K562 (cell line): Measurements from ENCODE around the gene NHLRC2. TPM values are rescaled to one million over a fixed set of nuclear protein-coding genes. Genes with fewer than 3 reads are reported as not detected.

Experiments used
- ATAC-seq: fragments of 200-7000 bp; cut with Tn5 transposase; 3 replicates; pipeline ENCODE4 v1.9.1; 2020; ENCODE audit warnings: moderate library complexity
- BruUV-seq: library from RNA; stranded (reverse); fragments of 400-500 nt; replicated peaks from 2 replicates; lab custom pipeline; 2021; lab: Mats Ljungman, UMichigan
- CTCF ChIA-PET: fragments of 300-600 bp; formaldehyde crosslinking; extraction: SDS; loops from one replicate; lab custom pipeline; 2021; ENCODE audit warnings: low intra/inter-chr PET ratio; lab: Yijun Ruan, JAX
- POLR2A ChIA-PET: fragments of 300-600, 350-650 bp; sonication (Branson Sonifier 250); formaldehyde crosslinking; extraction: SDS; loops from one replicate; lab custom pipeline; 2021; ENCODE audit warnings: antibody characterized with exemption, inconsistent platforms; lab: Yijun Ruan, JAX
- DNase-seq, 4 experiments: peaks; one replicate each; pipeline versions ENCODE4 v3.0.0 to v3.0.0-alpha.2; 2011 to 2018; ENCODE audit warnings: low spot score in 3 of 4, mixed read lengths in 3 of 4; ENCODE audit errors: extremely low read depth in 1 of 4
- FAIRE-seq: peaks from 2 replicates; lab custom pipeline; 2011; peaks lifted over from hg19 to GRCh38; lab: Jason Lieb, UNC
- H2AFZ ChIP-seq: 2 replicates; pipeline ENCODE4 v1.6.0; 2011; ENCODE audit warnings: low read depth, low read length, control low read depth, inconsistent platforms
- H3K27ac ChIP-seq: fragments of 200-600 bp; 3 replicates; pipeline ENCODE4 v1.8.0; 2011; ENCODE audit warnings: low read depth, mild to moderate bottlenecking, control low read depth, inconsistent platforms, low read length, moderate library complexity, mixed read lengths; ENCODE audit errors: extremely low read depth
- H3K27me3 ChIP-seq, 2 experiments: fragments of 300-600 bp in 1 of 2; 2 replicates in 1 of 2; 3 replicates in 1 of 2; pipeline versions ENCODE4 v1.6.0 to v1.8.0; 2011; ENCODE audit warnings: inconsistent platforms in 2 of 2, low read length in 2 of 2, mild to moderate bottlenecking in 1 of 2, mixed read lengths in 1 of 2, moderate library complexity in 1 of 2; ENCODE audit not compliant: control insufficient read depth in 2 of 2, insufficient read depth in 2 of 2
- H3K36me3 ChIP-seq: fragments of 300-600 bp; 3 replicates; pipeline ENCODE4 v1.8.0; 2011; ENCODE audit warnings: mild to moderate bottlenecking, low read length, inconsistent platforms; ENCODE audit not compliant: control insufficient read depth, insufficient read depth
- H3K4me1 ChIP-seq, 2 experiments: fragments of 200-600 bp in 1 of 2; replicated peaks in 1 of 2; 2 replicates in 1 of 2; 3 replicates in 1 of 2; pipeline versions ENCODE4 v1.5.1 to v1.8.0; 2011; ENCODE audit warnings: inconsistent platforms in 2 of 2, low read length in 2 of 2, mild to moderate bottlenecking in 1 of 2, mixed read lengths in 1 of 2, moderate library complexity in 1 of 2; ENCODE audit not compliant: control insufficient read depth in 2 of 2, insufficient read depth in 2 of 2
- H3K4me2 ChIP-seq: 2 replicates; pipeline ENCODE4 v1.6.1; 2011; ENCODE audit warnings: low read length, control low read depth, inconsistent platforms, mixed read lengths; ENCODE audit not compliant: insufficient read depth
- H3K4me3 ChIP-seq: fragments of 200-600 bp; sonication (generic), shearing (Covaris generic); 2 replicates; pipeline ENCODE4 v1.5.1; 2016; ENCODE audit warnings: control low read depth, inconsistent platforms
- H3K79me2 ChIP-seq: fragments of 200-600 bp; 3 replicates; pipeline ENCODE4 v1.8.0; 2011; ENCODE audit warnings: low read length, inconsistent platforms; ENCODE audit not compliant: control insufficient read depth, insufficient read depth
- H3K9ac ChIP-seq, 2 experiments: 2 replicates each; pipeline versions ENCODE4 v1.6.0 to v1.6.1; 2011; ENCODE audit warnings: low read depth in 2 of 2, low read length in 2 of 2, control low read depth in 1 of 2, inconsistent platforms in 1 of 2, mild to moderate bottlenecking in 1 of 2, mixed read lengths in 1 of 2; ENCODE audit not compliant: insufficient read depth in 1 of 2
- H3K9me1 ChIP-seq: one replicate; pipeline ENCODE4 v1.6.0; 2011; ENCODE audit warnings: inconsistent platforms, mild to moderate bottlenecking, low read length, moderate library complexity; ENCODE audit not compliant: control insufficient read depth, insufficient read depth
- H3K9me3 ChIP-seq: replicated peaks from 2 replicates; pipeline ENCODE4 v1.5.1; 2011; ENCODE audit warnings: low read depth, low read length, inconsistent platforms; ENCODE audit not compliant: control insufficient read depth, insufficient read depth
- H4K20me1 ChIP-seq: replicated peaks from 2 replicates; pipeline ENCODE4 v1.6.1; 2011; ENCODE audit warnings: low read length, inconsistent platforms, mixed read lengths; ENCODE audit not compliant: control insufficient read depth, insufficient read depth
- CEBPZ ChIP-seq: fragments of 150-350 bp; IDR thresholded peaks from 2 replicates; pipeline ENCODE4 v1.6.1; 2014; ENCODE audit warnings: low read depth, mild to moderate bottlenecking, low read length, borderline replicate concordance
- EWSR1 ChIP-seq: fragments of 450-650 bp; IDR thresholded peaks from 2 replicates; pipeline ENCODE4 v1.6.1; 2018; ENCODE audit warnings: borderline replicate concordance, mild to moderate bottlenecking, low read depth, moderate library complexity; ENCODE audit not compliant: partially characterized antibody
- GTF2F1 ChIP-seq: IDR thresholded peaks from 2 replicates; pipeline ENCODE4 v1.6.1; 2011; ENCODE audit warnings: low read depth, low read length, improper control_type of control experiment
- NEUROD1 ChIP-seq: fragments of 150-350 bp; IDR thresholded peaks from 2 replicates; pipeline ENCODE4 v1.6.1; 2014; ENCODE audit warnings: borderline replicate concordance, low read length, low read depth; ENCODE audit not compliant: partially characterized antibody
- ZNF3 ChIP-seq: fragments of 250-450 bp; sonication (Bioruptor Pico); IDR thresholded peaks from 2 replicates; pipeline ENCODE4 v1.5.0; 2021; ENCODE audit warnings: mild to moderate bottlenecking, moderate library complexity
- ZNF445 ChIP-seq: fragments of 250-450 bp; sonication (Bioruptor Pico); IDR thresholded peaks from 2 replicates; pipeline ENCODE4 v1.4.0; 2020; ENCODE audit warnings: low read depth, mild to moderate bottlenecking, moderate library complexity
- ZNF518B ChIP-seq: fragments of 250-450 bp; sonication (Bioruptor Pico); IDR thresholded peaks from 2 replicates; pipeline ENCODE4 v1.5.0; 2021; ENCODE audit warnings: mild to moderate bottlenecking, moderate library complexity
- ZNF75A ChIP-seq: fragments of 450-650 bp; formaldehyde crosslinking; IDR thresholded peaks from 2 replicates; pipeline ENCODE4 v1.4.0; 2020; ENCODE audit warnings: mild to moderate bottlenecking
- WGBS: fragments of 100-300 bp; shearing (Covaris generic); methylation state at CpG from one replicate; pipeline ENCODE4 v1.1.6; 2016; ENCODE audit warnings: low coverage, mixed read lengths; ENCODE audit not compliant: insufficient coverage; ENCODE audit errors: missing lambda C conversion rate; 5-methylcytosine and 5-hydroxymethylcytosine counted together
- in situ Hi-C: fragments of 300-500 bp; cut with MboI; formaldehyde crosslinking; loops from 4 replicates; pipeline ENCODE4 v1.15.0; 2018; ENCODE audit warnings: inconsistent platforms, mixed read lengths
- intact Hi-C: fragments of 100-400 bp; cut with micrococcal nuclease; formaldehyde crosslinking; loops from 2 replicates; pipeline ENCODE4 v1.14.2; 2022
- polyA plus RNA-seq, 8 experiments: library from polyadenylated mRNA; depleted of rRNA in 4 of 8; stranded (reverse) in 5 of 8; unstranded in 3 of 8; fragments of >200 nt; fragmentation: Nextera tagmentation in 2 of 8; fragmentation: Illumina TruSeq in 1 of 8; extraction: Ambion mirVana in 2 of 8; extraction: Trizol in 1 of 8; gene quantifications; 2 replicates each; pipeline versions ENCODE4 v1.2.1 to v1.2.3, GENCODE V29; 2011 to 2014; ENCODE audit warnings: inconsistent platforms in 1 of 8, missing spikeins in 1 of 8
- total RNA-seq, 7 experiments: library from RNA; depleted of rRNA in 6 of 7; stranded (reverse); fragments of >200 nt in 6 of 7; fragmentation: Illumina TruSeq in 2 of 7; extraction: Trizol in 2 of 7; gene quantifications; 2 replicates each; pipeline versions ENCODE4 v1.2.1 to v1.2.3, GENCODE V29; 2011 to 2021; ENCODE audit warnings: low replicate concordance in 1 of 7
- TF ChIP-seq, protein P1 (sequence below): fragments of 250-450 bp; sonication (Bioruptor Pico); IDR thresholded peaks from 2 replicates; pipeline ENCODE4 v1.5.0; 2021

Gene NHLRC2
- total and polyA plus RNA-seq, 9 of the 15 experiments (the other 6 are each of a cell fraction or from before 2014, with no cell fraction given) = 1.5 to 22.4 (median 10.3) TPM

DNA sequence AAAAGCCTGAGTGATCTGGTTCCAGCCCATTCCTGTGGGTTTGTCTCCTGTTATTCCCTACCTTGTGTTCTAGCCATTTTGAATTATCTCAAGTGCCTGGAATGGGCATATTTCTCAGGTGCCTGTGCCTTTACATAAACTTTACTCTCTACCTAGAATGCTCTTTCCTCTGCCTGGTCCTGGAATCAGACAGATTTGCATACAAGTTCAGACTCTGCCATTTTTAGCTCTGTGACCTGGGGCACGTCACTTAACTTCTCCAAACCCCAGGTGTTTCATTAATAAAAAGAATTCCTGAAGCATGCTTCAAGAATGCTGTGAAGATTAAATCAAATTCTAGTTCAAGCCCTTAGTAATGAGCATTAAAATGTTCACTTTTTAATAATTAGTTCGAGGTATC, 8.4 kb upstream of the NHLRC2 start:
- H3K9me1 ChIP-seq = no peaks in the 10 kb centered on the region
- 82% methylated on average over 2 of the region's 2 CpGs for WGBS
- peaks cover 0 to 5% of the 10 kb centered on the region in 2 experiments; a peak in 2 of 5 replicates for H3K4me1 ChIP-seq
- H3K27ac ChIP-seq = no peak overlapping the region
- H2AFZ ChIP-seq = no peak overlapping the region
- FAIRE-seq (no peak), ATAC-seq (no peak), DNase-seq (no peak)
- H3K79me2 ChIP-seq = peaks cover 26% of the 10 kb centered on the region
- H3K36me3 ChIP-seq = peaks cover 59% of the 10 kb centered on the region
- in situ Hi-C loops (no loop called here), intact Hi-C loops (no loop called here)
- H3K4me2 ChIP-seq = no peak overlapping the region
- H3K4me3 ChIP-seq = no peak overlapping the region
- no peaks in the 10 kb centered on the region for H3K27me3 ChIP-seq
- ChIA-PET POLR2A (interaction anchor here (1.2 kb wide), 1 partner anchor 11 kb away, joined by 4 read pairs; no protein-coding TSS in a partner anchor), CTCF (no interaction called here)
- no peaks in the 10 kb centered on the region for H4K20me1 ChIP-seq
- no peaks in the 10 kb centered on the region for H3K9me3 ChIP-seq
- TF ChIP-seq GTF2F1 = no peak
- TF ChIP-seq CEBPZ = no peak
- no peak for TF ChIP-seq ZNF445 (CRISPR knock-in tag)
- TF ChIP-seq, protein P1, sequence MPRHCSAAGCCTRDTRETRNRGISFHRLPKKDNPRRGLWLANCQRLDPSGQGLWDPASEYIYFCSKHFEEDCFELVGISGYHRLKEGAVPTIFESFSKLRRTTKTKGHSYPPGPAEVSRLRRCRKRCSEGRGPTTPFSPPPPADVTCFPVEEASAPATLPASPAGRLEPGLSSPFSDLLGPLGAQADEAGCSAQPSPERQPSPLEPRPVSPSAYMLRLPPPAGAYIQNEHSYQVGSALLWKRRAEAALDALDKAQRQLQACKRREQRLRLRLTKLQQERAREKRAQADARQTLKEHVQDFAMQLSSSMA (CRISPR knock-in tag) = no peak
- no peak for TF ChIP-seq NEUROD1
- TF ChIP-seq ZNF75A (CRISPR knock-in tag) = no peak
- TF ChIP-seq ZNF518B (CRISPR knock-in tag) = no peak
- TF ChIP-seq ZNF3 (CRISPR knock-in tag) = no peak
- TF ChIP-seq EWSR1 = no peak
- BruUV-seq = no TSS peak
- H3K9ac ChIP-seq = no peak overlapping the region
